SK-N-SH (cell line): ENCODE data around the gene IGDCC3. TPM values are rescaled to one million over a fixed set of nuclear protein-coding genes. Genes with fewer than 3 reads are reported as not detected.

Experiments
- CTCF ChIA-PET: fragments of 300-600, 350-600 bp; formaldehyde crosslinking; extraction: SDS; loops from one replicate; lab custom pipeline; 2021; lab: Yijun Ruan, JAX
- POLR2A ChIA-PET: fragments of 350-600 bp; sonication (Branson Sonifier 250); formaldehyde crosslinking; extraction: SDS; loops from one replicate; lab custom pipeline; 2020; ENCODE audit warnings: antibody characterized with exemption, inconsistent platforms; lab: Yijun Ruan, JAX
- DNase-seq: peaks from one replicate; pipeline ENCODE4 v3.0.0; 2012
- H2AFZ ChIP-seq: fragments of 200-600 bp; sonication (generic); 2 replicates; pipeline ENCODE4 v1.8.1; 2016; ENCODE audit warnings: antibody characterized with exemption, mild to moderate bottlenecking, low read depth
- H3F3A ChIP-seq: fragments of 200-600 bp; sonication (generic); replicated peaks from 2 replicates; pipeline ENCODE3; 2016; ENCODE audit warnings: antibody characterized with exemption, mild to moderate bottlenecking; ENCODE audit not compliant: insufficient read depth
- H3K27ac ChIP-seq, 2 experiments: fragments of 200-500 bp in 1 of 2; fragments of 200-600 bp in 1 of 2; sonication (Bioruptor generic) in 1 of 2; sonication (generic), shearing (Covaris generic) in 1 of 2; 2 replicates each; pipeline versions ENCODE4 v1.5.1 to v1.6.1; 2014 to 2016; ENCODE audit warnings: low read depth in 2 of 2, inconsistent platforms in 1 of 2, low read length in 1 of 2, mild to moderate bottlenecking in 1 of 2, mixed read lengths in 1 of 2
- H3K27me3 ChIP-seq: fragments of 200-600 bp; sonication (generic), shearing (Covaris generic); 2 replicates; pipeline ENCODE4 v1.6.1; 2016; ENCODE audit warnings: mixed run types; ENCODE audit not compliant: insufficient read depth
- H3K36me3 ChIP-seq, 2 experiments: fragments of 200-500 bp in 1 of 2; fragments of 200-600 bp in 1 of 2; sonication (Bioruptor generic) in 1 of 2; sonication (generic) in 1 of 2; replicated peaks in 1 of 2; 2 replicates each; pipeline versions ENCODE3 to v1.5.1; 2014 to 2016; ENCODE audit warnings: low read length in 1 of 2, mild to moderate bottlenecking in 1 of 2; ENCODE audit not compliant: insufficient read depth in 2 of 2, control insufficient read depth in 1 of 2
- H3K4me1 ChIP-seq, 2 experiments: fragments of 200-500 bp in 1 of 2; fragments of 200-600 bp in 1 of 2; sonication (Bioruptor generic) in 1 of 2; sonication (generic), shearing (Covaris generic) in 1 of 2; 2 replicates each; pipeline versions ENCODE4 v1.5.1 to v1.6.1; 2014 to 2016; ENCODE audit warnings: low read depth in 1 of 2, low read length in 1 of 2, mixed run types in 1 of 2; ENCODE audit not compliant: insufficient read depth in 2 of 2, control insufficient read depth in 1 of 2
- H3K4me2 ChIP-seq: fragments of 200-600 bp; sonication (generic), shearing (Covaris generic); 2 replicates; pipeline ENCODE4 v1.6.1; 2017; ENCODE audit warnings: mixed run types
- H3K4me3 ChIP-seq, 2 experiments: fragments of 200-500 bp in 1 of 2; fragments of 200-600 bp in 1 of 2; sonication (Bioruptor generic) in 1 of 2; sonication (generic), shearing (Covaris generic) in 1 of 2; 2 replicates each; pipeline versions ENCODE4 v1.5.1 to v1.8.1; 2014 to 2016; ENCODE audit warnings: low read depth in 2 of 2, inconsistent platforms in 1 of 2, low read length in 1 of 2, mild to moderate bottlenecking in 1 of 2, mixed read lengths in 1 of 2, moderate library complexity in 1 of 2
- H3K79me2 ChIP-seq: fragments of 200-600 bp; sonication (generic); 2 replicates; pipeline ENCODE4 v1.8.1; 2017; ENCODE audit warnings: mild to moderate bottlenecking; ENCODE audit not compliant: insufficient read depth
- H3K9ac ChIP-seq: fragments of 200-600 bp; sonication (generic); 2 replicates; pipeline ENCODE4 v1.6.1; 2017; ENCODE audit warnings: mixed run types
- H3K9me2 ChIP-seq: fragments of 200-600 bp; sonication (generic); 2 replicates; pipeline ENCODE4 v1.6.1; 2017; ENCODE audit warnings: mixed run types
- H3K9me3 ChIP-seq: fragments of 200-600 bp; sonication (generic); 2 replicates; pipeline ENCODE4 v1.6.1; 2017; ENCODE audit warnings: mixed run types, mild to moderate bottlenecking, moderate library complexity
- H4K20me1 ChIP-seq: fragments of 200-600 bp; sonication (generic); 2 replicates; pipeline ENCODE4 v1.6.1; 2017; ENCODE audit warnings: mild to moderate bottlenecking, mixed run types; ENCODE audit not compliant: insufficient read depth
- ELF1 ChIP-seq: IDR thresholded peaks from 2 replicates; pipeline ENCODE4 v1.4.0; 2012
- FOSL2 ChIP-seq: IDR thresholded peaks from 2 replicates; pipeline ENCODE4 v1.4.0; 2012; ENCODE audit warnings: low read depth, mild to moderate bottlenecking, moderate library complexity, borderline replicate concordance
- FOXJ3 ChIP-seq: sonication (generic); formaldehyde crosslinking; IDR thresholded peaks from 2 replicates; pipeline ENCODE4 v1.5.1; 2020; ENCODE audit warnings: mild to moderate bottlenecking, missing genetic modification reagents
- FOXM1 ChIP-seq: IDR thresholded peaks from 2 replicates; pipeline ENCODE4 v1.4.0; 2012; ENCODE audit warnings: low read depth, mild to moderate bottlenecking
- GABPA ChIP-seq: IDR thresholded peaks from 2 replicates; pipeline ENCODE4 v1.4.0; 2012; ENCODE audit warnings: low read depth, mild to moderate bottlenecking
- GATA2 ChIP-seq: sonication (generic); formaldehyde crosslinking; IDR thresholded peaks from 2 replicates; pipeline ENCODE4 v1.5.0; 2020; ENCODE audit warnings: mild to moderate bottlenecking, missing genetic modification reagents
- JUND ChIP-seq: IDR thresholded peaks from 2 replicates; pipeline ENCODE4 v1.4.0; 2012
- MEF2A ChIP-seq: IDR thresholded peaks from 2 replicates; pipeline ENCODE4 v1.4.0; 2012; ENCODE audit warnings: low read depth, borderline replicate concordance
- NFIC ChIP-seq: IDR thresholded peaks from 2 replicates; pipeline ENCODE4 v1.4.0; 2012; ENCODE audit warnings: borderline replicate concordance
- RAD21 ChIP-seq: IDR thresholded peaks from 2 replicates; pipeline ENCODE4 v1.6.1; 2012; ENCODE audit warnings: mild to moderate bottlenecking, low read length
- RCOR1 ChIP-seq: fragments of 150-350 bp; IDR thresholded peaks from 2 replicates; pipeline ENCODE4 v1.6.1; 2017; ENCODE audit warnings: antibody characterized with exemption, low read length
- REST ChIP-seq: IDR thresholded peaks from 2 replicates; pipeline ENCODE4 v1.6.1; 2012; ENCODE audit warnings: mild to moderate bottlenecking, low read depth, low read length, moderate library complexity
- RFX5 ChIP-seq: IDR thresholded peaks from 2 replicates; pipeline ENCODE4 v1.6.1; 2012; ENCODE audit warnings: mild to moderate bottlenecking, improper control_type of control experiment, low read length
- SIN3A ChIP-seq: IDR thresholded peaks from 2 replicates; pipeline ENCODE4 v1.6.1; 2012; ENCODE audit warnings: low read depth, mild to moderate bottlenecking, low read length, moderate library complexity, borderline replicate concordance
- SMC3 ChIP-seq: IDR thresholded peaks from 2 replicates; pipeline ENCODE4 v1.6.1; 2012; ENCODE audit warnings: low read depth, low read length, improper control_type of control experiment
- USF2 ChIP-seq: fragments of 150-350 bp; IDR thresholded peaks from 2 replicates; pipeline ENCODE4 v1.6.1; 2017; ENCODE audit warnings: antibody characterized with exemption, low read length, low read depth, borderline replicate concordance
- ZBTB33 ChIP-seq: IDR thresholded peaks from 2 replicates; pipeline ENCODE4 v1.4.0; 2012; ENCODE audit warnings: low read depth, borderline replicate concordance
- WGBS: methylation state at CpG from one replicate; pipeline ENCODE4 v1.1.6; 2017; ENCODE audit warnings: low lambda C conversion rate; 5-methylcytosine and 5-hydroxymethylcytosine counted together
- polyA plus RNA-seq, 3 experiments: library from polyadenylated mRNA; depleted of rRNA; stranded (reverse); fragments of >200 nt; gene quantifications; 2 replicates each; pipeline ENCODE4 v1.2.3, GENCODE V29; 2012
- TF ChIP-seq, protein P1 (sequence below): IDR thresholded peaks from 2 replicates; pipeline ENCODE4 v1.4.0; 2012; ENCODE audit warnings: low read depth, borderline replicate concordance
- TF ChIP-seq, protein P2 (sequence below): IDR thresholded peaks from 2 replicates; pipeline ENCODE4; 2012

The IGDCC3 gene
- polyA plus RNA-seq, 1 of the 3 experiments (the other 2 are of a cell fraction) = 0.43 TPM

DNA sequence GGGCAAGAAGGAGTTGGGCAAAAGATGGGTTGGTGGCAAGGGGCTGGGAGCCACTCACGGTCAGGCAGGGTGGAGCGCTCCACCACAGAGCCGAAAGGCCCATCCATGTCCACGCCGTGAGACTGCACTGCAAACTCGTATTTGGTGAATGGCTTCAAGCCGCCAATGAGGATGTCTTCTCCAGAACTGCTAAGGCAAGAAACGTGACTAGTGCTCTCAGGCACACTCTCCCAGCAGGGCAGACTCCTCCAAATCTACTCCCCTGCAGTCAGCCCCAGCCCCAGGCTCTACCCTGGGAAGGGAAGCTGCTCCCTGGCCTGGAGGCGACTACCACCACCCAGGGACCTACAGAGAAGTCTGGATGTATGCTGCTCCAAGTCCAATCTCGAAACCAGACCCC lies 11.4 kb upstream of the IGDCC3 start:
- peaks cover 4% of the 10 kb centered on the region for H3F3A ChIP-seq
- no peaks in the 10 kb centered on the region for H3K79me2 ChIP-seq
- H3K9me2 ChIP-seq = no peaks in the 10 kb centered on the region
- no peak overlapping the region for H3K4me2 ChIP-seq
- H3K27ac ChIP-seq = no peak overlapping the region
- ChIA-PET POLR2A (no interaction called here), CTCF (interaction anchor here (5.8 to 37.1 kb wide), 2 partner anchors 11 to 67 kb away, joined by 61 to 969 read pairs; no protein-coding TSS in a partner anchor)
- peaks cover 0 to 7% of the 10 kb centered on the region in 2 experiments; a peak in 1 of 4 replicates for H3K4me1 ChIP-seq
- 29% methylated on average over 3 of the region's 10 CpGs for WGBS
- 0 out of 2 replicates have a peak, but pooled peaks cover 2% of the 10 kb centered on the region for H3K27me3 ChIP-seq
- no peaks in the 10 kb centered on the region for H3K9me3 ChIP-seq
- H3K9ac ChIP-seq = no peak overlapping the region
- no peak overlapping the region for H3K4me3 ChIP-seq
- no peaks in the 10 kb centered on the region for H4K20me1 ChIP-seq
- no peak for TF ChIP-seq GATA2 (CRISPR knock-in tag)
- no peak for TF ChIP-seq ZBTB33
- no peak for TF ChIP-seq SIN3A
- no peak for TF ChIP-seq ELF1
- no peak for TF ChIP-seq MEF2A
- no peak for TF ChIP-seq RAD21
- TF ChIP-seq FOXM1 = no peak
- TF ChIP-seq JUND = no peak
- no peak for TF ChIP-seq RCOR1
- TF ChIP-seq, protein P1, sequence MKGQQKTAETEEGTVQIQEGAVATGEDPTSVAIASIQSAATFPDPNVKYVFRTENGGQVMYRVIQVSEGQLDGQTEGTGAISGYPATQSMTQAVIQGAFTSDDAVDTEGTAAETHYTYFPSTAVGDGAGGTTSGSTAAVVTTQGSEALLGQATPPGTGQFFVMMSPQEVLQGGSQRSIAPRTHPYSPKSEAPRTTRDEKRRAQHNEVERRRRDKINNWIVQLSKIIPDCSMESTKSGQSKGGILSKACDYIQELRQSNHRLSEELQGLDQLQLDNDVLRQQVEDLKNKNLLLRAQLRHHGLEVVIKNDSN = no peak
- TF ChIP-seq, protein P2, sequence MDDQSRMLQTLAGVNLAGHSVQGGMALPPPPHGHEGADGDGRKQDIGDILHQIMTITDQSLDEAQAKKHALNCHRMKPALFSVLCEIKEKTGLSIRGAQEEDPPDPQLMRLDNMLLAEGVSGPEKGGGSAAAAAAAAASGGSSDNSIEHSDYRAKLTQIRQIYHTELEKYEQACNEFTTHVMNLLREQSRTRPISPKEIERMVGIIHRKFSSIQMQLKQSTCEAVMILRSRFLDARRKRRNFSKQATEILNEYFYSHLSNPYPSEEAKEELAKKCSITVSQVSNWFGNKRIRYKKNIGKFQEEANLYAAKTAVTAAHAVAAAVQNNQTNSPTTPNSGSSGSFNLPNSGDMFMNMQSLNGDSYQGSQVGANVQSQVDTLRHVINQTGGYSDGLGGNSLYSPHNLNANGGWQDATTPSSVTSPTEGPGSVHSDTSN = no peak
- TF ChIP-seq SMC3 = no peak
- no peak for TF ChIP-seq NFIC
- H3K36me3 ChIP-seq = no peaks in the 10 kb centered on the region
- DNase-seq = no peak
- H2AFZ ChIP-seq = no peak overlapping the region

- WGBS = 80% methylated on average over 15 of the region's 17 CpGs
- Histone ChIP-seq H3F3A (peaks cover 4% of the 10 kb centered on the region), H3K4me1 (peaks cover 0 to 8% of the 10 kb centered on the region in 2 experiments; a peak in 1 of 4 replicates), H3K9ac (no peak overlapping the region), H3K4me2 (no peak overlapping the region), H2AFZ (no peak overlapping the region), H3K27ac (no peak overlapping the region), H4K20me1 (no peaks in the 10 kb centered on the region), H3K4me3 (no peak overlapping the region), H3K9me3 (no peaks in the 10 kb centered on the region), H3K36me3 (no peaks in the 10 kb centered on the region), H3K79me2 (no peaks in the 10 kb centered on the region), H3K27me3 (no peaks in the 10 kb centered on the region), H3K9me2 (no peaks in the 10 kb centered on the region)
- DNase-seq = no peak
- ChIA-PET CTCF (interaction anchor here (1.0 to 37.1 kb wide), 4 partner anchors 10 to 66 kb away, joined by 3 to 969 read pairs (median 59); partner anchors contain the start of gene IGDCC3), POLR2A (no interaction called here)
- TF ChIP-seq RAD21 (no peak), FOXJ3 (CRISPR knock-in tag) (no peak), GABPA (no peak), REST (no peak), FOSL2 (no peak), RFX5 (no peak), ELF1 (no peak), USF2 (no peak)
Observed at GRCh38 chr15:65388306-65389080, 10.7 kb upstream of the IGDCC3 start.
